ENCODE results near the gene RERE.

The RERE gene

GRCh38 chr1:8663090-8663802 lies 154.2 kb downstream of the RERE start:
- DNase-seq, result no peak

DNA sequence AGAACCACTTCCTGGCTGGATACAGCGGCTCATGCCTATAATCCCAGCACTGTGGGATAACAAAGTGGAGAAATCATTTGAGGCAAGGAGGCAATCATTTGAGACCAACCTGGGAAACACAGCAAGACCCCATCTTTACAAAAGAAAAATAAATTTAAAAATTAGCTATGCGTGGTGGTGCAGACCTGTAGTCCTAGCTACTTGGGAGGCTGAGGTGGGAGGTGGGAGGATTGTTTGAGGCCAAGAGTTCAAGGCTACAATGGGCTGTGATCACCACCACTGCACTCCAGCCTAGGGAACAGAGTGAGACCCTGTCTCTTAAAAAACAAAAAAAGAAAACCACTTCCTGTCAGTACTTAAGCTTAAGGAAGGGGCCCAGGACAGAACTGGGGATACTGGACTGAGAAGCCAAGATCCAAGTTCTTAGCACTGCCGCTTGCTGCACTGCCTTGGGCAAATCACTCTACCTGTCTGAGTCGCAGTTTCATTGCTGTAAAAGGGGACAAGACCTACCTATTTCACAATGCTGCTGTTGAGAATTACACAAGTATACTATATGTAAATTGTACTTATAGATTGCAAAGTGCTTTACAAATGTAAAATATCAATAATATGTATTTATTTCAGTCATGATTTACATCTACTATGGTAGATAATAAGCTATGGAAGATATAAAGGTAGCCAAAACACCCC lies 154.9 kb downstream of the RERE start:
- no peak for DNase-seq

GRCh38 chr1:8661185-8662110 lies 156.0 kb downstream of the RERE start:
- DNase-seq, result peak; percentile 28

GRCh38 chr1:8660411-8660828 lies 157.0 kb downstream of the RERE start:
- DNase-seq, result no peak

DNA sequence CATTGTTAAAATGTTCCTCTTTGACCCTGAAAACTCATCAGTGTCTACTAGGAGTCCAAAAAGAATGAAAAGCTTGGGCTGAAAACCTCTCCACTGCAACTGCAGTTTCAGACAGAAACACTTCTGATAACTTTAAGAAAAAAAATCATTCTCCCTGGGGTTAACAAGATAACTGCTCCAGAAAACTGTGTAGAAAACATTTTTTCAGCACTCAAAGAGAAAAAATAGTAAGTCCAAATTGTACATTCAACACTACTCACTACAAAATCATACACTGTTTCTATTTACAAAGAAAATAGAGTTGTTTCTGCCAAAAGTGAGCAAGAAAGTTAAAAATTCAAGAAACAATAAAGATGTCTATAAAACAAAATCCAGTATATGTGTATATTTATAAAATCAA lies 157.8 kb downstream of the RERE start:
- no peak for DNase-seq

GRCh38 chr1:8653878-8654277 lies 163.6 kb downstream of the RERE start:
- no peak for DNase-seq

GRCh38 chr1:8652467-8653046 lies 164.9 kb downstream of the RERE start:
- DNase-seq, result peak; percentile 16

- DNase-seq, result no peak
Observed at GRCh38 chr1:8651962-8652361, 165.5 kb downstream of the RERE start.

- no peak for DNase-seq
Observed at GRCh38 chr1:8651236-8651890, 166.1 kb downstream of the RERE start.

- DNase-seq, result no peak
Observed at GRCh38 chr1:8649875-8650274, 167.6 kb downstream of the RERE start.

- no peak for DNase-seq
Observed at GRCh38 chr1:8649027-8649426, 168.4 kb downstream of the RERE start.

- no peak for DNase-seq
Observed at GRCh38 chr1:8646996-8647395, 170.4 kb downstream of the RERE start.

DNA sequence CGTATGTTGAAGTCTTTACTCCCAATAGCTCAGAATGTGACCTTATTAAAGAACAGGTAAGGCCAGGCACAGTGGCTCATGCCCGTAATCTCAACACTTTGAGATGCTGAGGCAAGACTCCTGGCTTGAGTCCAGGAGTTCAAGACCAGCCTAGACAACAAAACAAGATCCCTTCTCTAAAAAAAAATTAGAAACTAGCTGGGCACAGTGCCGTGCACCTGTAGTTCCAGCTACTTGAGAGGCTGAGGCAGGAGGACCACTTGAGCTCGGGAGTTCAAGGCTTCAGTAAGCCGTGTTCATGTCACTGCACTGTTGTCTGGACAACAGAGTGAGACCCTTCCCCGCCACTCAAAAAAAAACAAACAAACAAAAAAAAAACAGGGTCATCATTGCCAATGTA lies 171.3 kb downstream of the RERE start:
- no peak for DNase-seq

DNA sequence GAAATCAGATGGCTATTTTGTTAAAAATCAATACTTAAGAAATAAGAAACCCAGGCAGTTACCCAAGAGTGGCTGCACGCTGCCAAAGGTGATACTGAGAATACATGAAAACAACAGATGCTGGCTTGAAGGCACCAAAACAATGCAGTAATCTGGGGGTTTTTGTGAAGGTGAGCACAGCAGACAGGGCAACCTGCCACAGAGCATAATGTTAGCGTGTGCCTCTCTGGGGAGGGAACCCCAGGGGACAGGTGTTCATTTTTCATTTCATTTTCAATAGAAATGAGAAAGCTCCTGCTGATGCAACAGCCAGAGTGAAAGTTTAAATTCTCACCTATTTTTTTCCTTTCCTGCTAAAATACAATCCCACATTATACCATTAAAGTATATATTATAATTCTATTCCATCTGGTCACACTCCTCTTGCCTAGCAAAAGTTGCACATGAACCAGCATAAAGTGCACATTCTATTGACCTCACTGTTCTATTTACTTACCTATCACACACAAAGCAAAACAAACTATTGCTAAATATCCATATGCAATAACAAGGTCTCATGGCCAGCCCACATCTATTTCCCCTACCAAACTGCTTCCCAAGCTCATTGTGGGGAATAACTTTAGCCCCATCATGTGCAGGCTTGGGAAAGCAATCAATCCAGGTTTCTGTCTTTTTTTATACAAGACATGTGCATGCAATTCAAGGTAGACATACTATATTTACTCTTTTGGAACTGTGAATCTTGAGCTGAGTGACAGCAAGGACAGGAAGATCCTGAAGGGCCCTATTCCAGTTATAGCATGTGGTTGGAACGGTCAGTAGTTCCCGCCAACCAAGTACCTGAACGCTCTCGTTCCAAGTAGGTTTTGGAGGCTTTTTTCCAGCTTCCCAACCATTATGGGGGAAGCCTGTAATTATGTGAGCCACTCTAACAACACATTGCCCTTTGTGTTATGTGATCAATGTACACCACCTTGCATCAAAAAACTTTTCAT lies 173.6 kb downstream of the RERE start:
- DNase-seq, result no peak

DNA sequence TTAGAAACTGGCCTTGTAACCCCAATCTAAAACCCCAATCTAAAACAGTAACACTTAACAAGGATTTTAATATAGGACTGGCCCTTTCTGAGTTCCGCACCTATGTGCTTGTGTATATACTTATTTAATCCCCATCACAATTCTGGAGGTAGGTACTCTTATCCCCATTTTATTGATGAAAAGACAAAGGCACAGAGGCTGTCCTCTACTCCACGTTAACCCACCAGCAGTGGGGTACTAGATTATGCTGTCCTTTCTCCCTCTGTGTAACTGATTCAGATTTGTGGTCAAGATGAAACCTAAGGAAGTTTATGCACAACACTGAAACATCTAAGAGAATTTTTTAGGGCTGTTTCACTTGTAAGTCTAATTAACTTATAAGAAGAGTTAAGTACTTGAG lies 175.3 kb downstream of the RERE start:
- no peak for DNase-seq

DNA sequence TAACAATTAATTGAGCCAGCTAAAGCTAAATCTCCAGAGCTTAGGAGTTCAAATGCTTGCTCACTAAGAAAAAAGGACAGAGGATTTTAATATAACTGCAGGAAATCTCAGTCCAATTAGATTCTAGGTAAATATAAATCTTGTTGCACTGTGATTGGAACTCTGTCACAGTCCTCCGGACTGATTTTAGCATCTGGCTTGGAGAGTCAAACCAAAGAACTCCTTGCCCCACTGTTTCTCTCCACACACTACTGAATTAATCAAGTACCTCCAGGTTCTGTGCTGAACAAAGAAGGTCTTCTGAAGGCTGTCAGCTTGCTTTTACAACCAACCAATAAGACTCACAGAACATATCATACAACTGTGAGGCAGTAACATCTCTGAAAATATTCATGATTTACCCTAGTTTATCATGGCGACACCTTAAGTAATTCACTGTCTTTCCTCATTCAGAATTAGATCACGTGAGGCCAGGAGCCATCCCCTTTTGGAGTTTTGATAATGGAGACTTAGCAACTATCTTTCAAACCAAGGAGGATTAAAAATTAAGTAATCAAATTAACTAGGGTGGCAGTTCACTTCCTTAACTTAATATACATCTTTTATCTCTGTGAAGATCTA lies 176.0 kb downstream of the RERE start:
- DNase-seq, result no peak

DNA sequence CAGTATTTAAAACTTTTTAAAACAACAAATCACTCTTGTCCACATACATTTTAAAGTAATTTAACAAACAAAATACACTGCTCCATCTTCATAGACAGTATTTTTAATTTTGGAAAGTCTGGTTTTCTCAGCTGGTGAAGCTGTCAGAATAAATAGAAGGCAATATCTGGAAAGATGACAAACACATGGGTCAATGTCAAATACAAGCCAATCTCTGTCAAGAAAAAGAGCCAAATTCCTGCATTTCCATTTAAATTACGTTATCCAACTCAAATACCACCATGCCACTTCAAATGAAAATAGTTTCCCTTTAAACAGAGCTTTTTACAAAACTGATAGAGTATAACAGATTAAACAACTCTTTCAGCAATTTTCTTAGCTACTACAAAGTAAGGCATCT lies 176.5 kb downstream of the RERE start:
- DNase-seq, result no peak

DNA sequence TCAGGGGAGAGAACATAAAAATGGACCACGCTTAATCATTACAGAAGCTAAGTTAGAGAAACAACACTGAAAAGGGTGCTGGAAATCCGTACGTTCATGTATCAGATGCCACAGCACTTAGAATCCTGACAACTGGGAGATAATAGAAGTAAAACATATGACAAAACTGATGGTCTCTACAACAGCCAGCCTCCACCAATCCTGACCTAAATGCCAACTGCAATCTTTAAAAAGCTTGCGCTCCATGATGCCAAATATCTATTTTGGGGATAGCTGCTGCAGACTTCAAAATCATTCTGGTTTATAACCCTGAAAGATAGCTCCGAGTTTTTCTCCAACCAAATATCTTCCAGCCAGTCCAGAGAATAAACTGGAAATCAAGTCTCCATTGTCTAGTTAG lies 178.3 kb downstream of the RERE start:
- DNase-seq, result no peak

DNA sequence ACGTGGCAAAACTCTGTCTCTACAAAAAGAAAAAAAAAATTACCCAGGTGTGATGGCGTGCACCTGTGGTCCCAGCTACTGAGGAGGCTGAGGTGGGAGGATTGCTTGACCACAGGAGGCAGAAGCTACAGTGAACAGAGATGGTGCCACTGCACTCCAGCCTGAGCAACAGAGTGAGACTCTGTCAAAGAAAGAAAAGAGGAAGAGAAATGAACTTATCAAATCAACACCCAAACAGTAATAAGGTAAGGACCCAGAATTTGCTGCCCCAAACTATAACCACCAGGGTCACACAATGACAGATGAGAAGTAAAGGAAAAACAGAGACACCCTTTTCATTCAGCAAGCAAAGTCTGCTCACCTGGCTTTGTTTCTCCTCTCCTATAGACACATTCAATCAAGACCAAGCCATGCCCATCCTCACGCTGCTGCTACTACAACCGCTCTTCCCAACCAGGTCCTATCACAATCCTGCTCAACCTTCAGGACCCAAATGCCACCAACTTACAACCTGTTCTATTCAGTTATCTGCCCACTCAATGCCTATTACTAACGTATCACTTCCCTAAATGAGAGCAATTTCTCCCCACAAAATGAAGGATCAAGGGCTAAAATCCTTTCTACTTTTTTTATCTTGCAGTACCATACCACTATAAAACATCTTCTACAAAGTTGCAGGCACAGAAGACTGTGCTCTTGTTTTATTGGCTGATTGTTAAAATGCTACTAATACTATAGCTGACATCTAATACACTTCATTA lies 183.5 kb downstream of the RERE start:
- DNase-seq, result no peak

- DNase-seq, result no peak
Observed at GRCh38 chr1:8632102-8632501, 185.3 kb downstream of the RERE start.

All from stimulated activated CD4-positive, alpha-beta T cell treated with anti-CD3 and anti-CD28 coated beads, Interleukin-1b, Interleukin-23, amount 100 ng/mL, for 48 hours (primary cell).